Loucy (cell line): ENCODE results near the gene WDR7.

Source experiments
- EZH2phosphoT487 ChIP-seq: fragments of 200-600 bp; IDR thresholded peaks from 2 replicates; pipeline ENCODE4 v1.6.1; 2018; ENCODE audit warnings: antibody characterized with exemption, mild to moderate bottlenecking, moderate library complexity, borderline replicate concordance
- TF ChIP-seq, protein P1 (sequence below): fragments of 200-600 bp; sonication (generic); conservative IDR thresholded peaks from 2 replicates; pipeline ENCODE4 v1.5.1; 2014; ENCODE audit warnings: mild to moderate bottlenecking, antibody characterized with exemption, low read length

DNA sequence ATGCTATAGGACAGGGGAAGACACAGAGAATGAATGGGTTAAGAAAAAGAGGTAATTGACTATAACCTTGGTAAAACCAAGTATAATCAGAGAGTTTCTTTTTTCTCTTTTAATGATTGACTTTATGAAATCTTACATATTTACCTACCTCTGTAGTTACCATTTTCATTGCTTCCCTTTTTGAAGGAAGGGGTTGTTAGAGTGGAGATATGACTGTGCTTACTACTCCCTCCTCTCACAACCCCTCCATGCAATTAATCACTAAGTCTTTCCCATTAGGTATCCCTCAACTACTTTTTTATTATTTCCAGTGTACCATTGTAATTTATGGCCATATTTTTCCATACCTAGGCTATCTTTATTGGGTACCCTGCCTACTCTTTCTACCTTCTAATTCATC is 71.4 kb downstream of the WDR7 start:
- TF ChIP-seq, protein P1, sequence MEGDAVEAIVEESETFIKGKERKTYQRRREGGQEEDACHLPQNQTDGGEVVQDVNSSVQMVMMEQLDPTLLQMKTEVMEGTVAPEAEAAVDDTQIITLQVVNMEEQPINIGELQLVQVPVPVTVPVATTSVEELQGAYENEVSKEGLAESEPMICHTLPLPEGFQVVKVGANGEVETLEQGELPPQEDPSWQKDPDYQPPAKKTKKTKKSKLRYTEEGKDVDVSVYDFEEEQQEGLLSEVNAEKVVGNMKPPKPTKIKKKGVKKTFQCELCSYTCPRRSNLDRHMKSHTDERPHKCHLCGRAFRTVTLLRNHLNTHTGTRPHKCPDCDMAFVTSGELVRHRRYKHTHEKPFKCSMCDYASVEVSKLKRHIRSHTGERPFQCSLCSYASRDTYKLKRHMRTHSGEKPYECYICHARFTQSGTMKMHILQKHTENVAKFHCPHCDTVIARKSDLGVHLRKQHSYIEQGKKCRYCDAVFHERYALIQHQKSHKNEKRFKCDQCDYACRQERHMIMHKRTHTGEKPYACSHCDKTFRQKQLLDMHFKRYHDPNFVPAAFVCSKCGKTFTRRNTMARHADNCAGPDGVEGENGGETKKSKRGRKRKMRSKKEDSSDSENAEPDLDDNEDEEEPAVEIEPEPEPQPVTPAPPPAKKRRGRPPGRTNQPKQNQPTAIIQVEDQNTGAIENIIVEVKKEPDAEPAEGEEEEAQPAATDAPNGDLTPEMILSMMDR = no peak
- TF ChIP-seq EZH2phosphoT487 = no peak
